IMR-90 (cell line): ENCODE data around the gene DAP3. TPM values are rescaled to one million over a fixed set of nuclear protein-coding genes. Genes with fewer than 3 reads are reported as not detected.

Experiments used
- ATAC-seq: fragments of 200-7000 bp; cut with Tn5 transposase; 2 replicates; pipeline ENCODE4 v1.9.1; 2020; ENCODE audit warnings: low read depth, mild to moderate bottlenecking, moderate library complexity
- BruUV-seq: library from RNA; stranded (reverse); fragments of 400-500 nt; replicated peaks from 2 replicates; lab custom pipeline; 2021; lab: Mats Ljungman, UMichigan
- CTCF ChIA-PET: fragments of 300-600 bp; formaldehyde crosslinking; extraction: SDS; loops from one replicate; lab custom pipeline; 2021; ENCODE audit warnings: antibody characterized with exemption; lab: Yijun Ruan, JAX
- POLR2A ChIA-PET: fragments of 300-600 bp; sonication (Branson Sonifier 250); formaldehyde crosslinking; loops from one replicate; lab custom pipeline; 2022; ENCODE audit warnings: antibody characterized with exemption; ENCODE audit not compliant: unreplicated experiment; lab: Charles Lee
- DNase-seq: peaks from one replicate; pipeline ENCODE4 v3.0.0; 2013
- H2AFZ ChIP-seq: replicated peaks from 2 replicates; pipeline ENCODE3; 2013; ENCODE audit warnings: low read length, mild to moderate bottlenecking; ENCODE audit not compliant: poor library complexity
- H2AK5ac ChIP-seq: 2 replicates; pipeline ENCODE4 v1.6.1; 2013; ENCODE audit warnings: low read depth, low read length, inconsistent platforms
- H2AK9ac ChIP-seq: replicated peaks from 2 replicates; pipeline ENCODE3; 2013; ENCODE audit warnings: mild to moderate bottlenecking, low read depth, low read length, moderate library complexity; ENCODE audit not compliant: poor library complexity
- H2BK120ac ChIP-seq: 2 replicates; pipeline ENCODE4 v1.6.1; 2013; ENCODE audit warnings: low read depth, low read length, inconsistent platforms
- H2BK15ac ChIP-seq: 3 replicates; pipeline ENCODE4 v1.6.1; 2013; ENCODE audit warnings: low read depth, low read length, inconsistent platforms
- H2BK20ac ChIP-seq: 2 replicates; pipeline ENCODE4 v1.6.1; 2013; ENCODE audit warnings: low read depth, mild to moderate bottlenecking, inconsistent platforms, low read length, moderate library complexity
- H2BK5ac ChIP-seq: 2 replicates; pipeline ENCODE4 v1.6.1; 2013; ENCODE audit warnings: mild to moderate bottlenecking, low read depth, low read length, inconsistent platforms; ENCODE audit not compliant: poor library complexity, severe bottlenecking
- H3K14ac ChIP-seq: replicated peaks from 2 replicates; pipeline ENCODE4 v1.6.1; 2013; ENCODE audit warnings: low read depth, low read length, inconsistent platforms
- H3K18ac ChIP-seq: 2 replicates; pipeline ENCODE4 v1.6.1; 2013; ENCODE audit warnings: low read depth, low read length, control low read depth
- H3K23ac ChIP-seq: 2 replicates; pipeline ENCODE4 v1.6.1; 2013; ENCODE audit warnings: low read depth, low read length, inconsistent platforms
- H3K27ac ChIP-seq: 2 replicates; pipeline ENCODE4 v1.5.1; 2013; ENCODE audit warnings: mild to moderate bottlenecking, control low read depth, low read length; ENCODE audit not compliant: insufficient read depth
- H3K27me3 ChIP-seq: 2 replicates; pipeline ENCODE4 v1.6.1; 2013; ENCODE audit warnings: low read length; ENCODE audit not compliant: control insufficient read depth, insufficient read depth
- H3K36me3 ChIP-seq: 2 replicates; pipeline ENCODE4 v1.6.1; 2013; ENCODE audit warnings: low read length, mixed read lengths; ENCODE audit not compliant: control insufficient read depth, insufficient read depth
- H3K4ac ChIP-seq: 2 replicates; pipeline ENCODE4 v1.6.1; 2013; ENCODE audit warnings: low read depth, low read length, inconsistent platforms
- H3K4me1 ChIP-seq: 2 replicates; pipeline ENCODE4 v1.6.1; 2013; ENCODE audit warnings: low read length, mixed read lengths; ENCODE audit not compliant: control insufficient read depth, insufficient read depth
- H3K4me2 ChIP-seq: 2 replicates; pipeline ENCODE4 v1.6.1; 2013; ENCODE audit warnings: low read depth, mild to moderate bottlenecking, control low read depth, low read length, moderate library complexity
- H3K4me3 ChIP-seq: 2 replicates; pipeline ENCODE4 v1.5.1; 2013; ENCODE audit warnings: low read depth, mild to moderate bottlenecking, control low read depth, low read length, moderate library complexity; ENCODE audit not compliant: insufficient read depth
- H3K56ac ChIP-seq: 2 replicates; pipeline ENCODE4 v1.6.1; 2013; ENCODE audit warnings: low read length, inconsistent platforms; ENCODE audit not compliant: insufficient read depth; ENCODE audit errors: extremely low read depth
- H3K79me1 ChIP-seq, 2 experiments: 2 replicates each; pipeline ENCODE4 v1.6.1; 2013; ENCODE audit warnings: low read length in 2 of 2, inconsistent platforms in 1 of 2, low read depth in 1 of 2
- H3K9ac ChIP-seq: 2 replicates; pipeline ENCODE4 v1.6.1; 2013; ENCODE audit warnings: low read depth, low read length, control low read depth
- H3K9me1 ChIP-seq: 2 replicates; pipeline ENCODE4 v1.6.1; 2013; ENCODE audit warnings: low read length, inconsistent platforms; ENCODE audit not compliant: insufficient read depth
- H3K9me3 ChIP-seq: 2 replicates; pipeline ENCODE4 v1.6.1; 2013; ENCODE audit warnings: low read length; ENCODE audit not compliant: control insufficient read depth, insufficient read depth
- H4K20me1 ChIP-seq: 2 replicates; pipeline ENCODE4 v1.6.1; 2013; ENCODE audit warnings: low read length, inconsistent platforms; ENCODE audit not compliant: insufficient read depth
- H4K5ac ChIP-seq: 2 replicates; pipeline ENCODE4 v1.6.1; 2013; ENCODE audit warnings: mild to moderate bottlenecking, low read depth, low read length, control low read depth
- H4K8ac ChIP-seq, 2 experiments: 2 replicates each; pipeline ENCODE4 v1.6.1; 2013; ENCODE audit warnings: low read depth in 2 of 2, low read length in 2 of 2, control low read depth in 1 of 2, inconsistent platforms in 1 of 2
- H4K91ac ChIP-seq: 2 replicates; pipeline ENCODE4 v1.6.1; 2013; ENCODE audit warnings: low read depth, low read length, inconsistent platforms; ENCODE audit not compliant: insufficient read depth
- CEBPB ChIP-seq: IDR thresholded peaks from 2 replicates; pipeline ENCODE4 v1.6.1; 2012; ENCODE audit warnings: low read depth, low read length, improper control_type of control experiment
- FOS ChIP-seq: fragments of 150-350 bp; IDR thresholded peaks from 2 replicates; pipeline ENCODE4 v1.6.1; 2016; ENCODE audit warnings: low read depth, low read length
- MAFK ChIP-seq: IDR thresholded peaks from 2 replicates; pipeline ENCODE4 v1.6.1; 2012; ENCODE audit warnings: low read depth, low read length, improper control_type of control experiment
- RAD21 ChIP-seq: IDR thresholded peaks from 2 replicates; pipeline ENCODE4 v1.6.1; 2012; ENCODE audit warnings: low read length, improper control_type of control experiment
- SMC3 ChIP-seq: fragments of 150-350 bp; IDR thresholded peaks from 2 replicates; pipeline ENCODE4 v1.6.1; 2016; ENCODE audit warnings: low read depth, mild to moderate bottlenecking, antibody characterized with exemption, low read length, moderate library complexity
- WGBS, 2 experiments: methylation state at CpG; one replicate each; pipeline versions ENCODE4 v1.1.5 to v1.1.7; 2013; ENCODE audit warnings: missing lambda C conversion rate in 2 of 2; ENCODE audit not compliant: insufficient read length in 1 of 2; ENCODE audit errors: extremely low coverage in 2 of 2; 5-methylcytosine and 5-hydroxymethylcytosine counted together
- dilution Hi-C: fragments of 300-500 bp; cut with HindIII; formaldehyde crosslinking; loops from one replicate; pipeline ENCODE4 v1.14.3; 2018; ENCODE audit warnings: low sequenced_read_pairs; ENCODE audit not compliant: unreplicated experiment
- in situ Hi-C: fragments of 300-500 bp; cut with MboI; formaldehyde crosslinking; loops from 3 replicates; pipeline ENCODE4 v1.14.3; 2019; ENCODE audit warnings: low sequenced_read_pairs, inconsistent platforms, mixed read lengths
- intact Hi-C: fragments of 100-400 bp; cut with micrococcal nuclease; formaldehyde crosslinking; loops from 2 replicates; pipeline ENCODE4 v1.10.0; 2022
- polyA plus RNA-seq, 3 experiments: library from polyadenylated mRNA; depleted of rRNA; stranded (reverse); fragments of >200 nt; gene quantifications; 2 replicates each; pipeline ENCODE4 v1.2.3, GENCODE V29; 2012; ENCODE audit warnings: low replicate concordance in 1 of 3
- total RNA-seq: library from RNA; depleted of rRNA; stranded (reverse); fragments of >200 nt; gene quantifications from 2 replicates; pipeline ENCODE4 v1.2.3, GENCODE V29; 2012
- TF ChIP-seq, protein P1 (sequence below): conservative IDR thresholded peaks from 2 replicates; pipeline ENCODE4 v1.5.1; 2012; ENCODE audit warnings: mild to moderate bottlenecking, low read depth, low read length, improper control_type of control experiment

DAP3 gene
- total and polyA plus RNA-seq, 2 of the 4 experiments (the other 2 are of a cell fraction): 48.6 to 126 TPM

DNA sequence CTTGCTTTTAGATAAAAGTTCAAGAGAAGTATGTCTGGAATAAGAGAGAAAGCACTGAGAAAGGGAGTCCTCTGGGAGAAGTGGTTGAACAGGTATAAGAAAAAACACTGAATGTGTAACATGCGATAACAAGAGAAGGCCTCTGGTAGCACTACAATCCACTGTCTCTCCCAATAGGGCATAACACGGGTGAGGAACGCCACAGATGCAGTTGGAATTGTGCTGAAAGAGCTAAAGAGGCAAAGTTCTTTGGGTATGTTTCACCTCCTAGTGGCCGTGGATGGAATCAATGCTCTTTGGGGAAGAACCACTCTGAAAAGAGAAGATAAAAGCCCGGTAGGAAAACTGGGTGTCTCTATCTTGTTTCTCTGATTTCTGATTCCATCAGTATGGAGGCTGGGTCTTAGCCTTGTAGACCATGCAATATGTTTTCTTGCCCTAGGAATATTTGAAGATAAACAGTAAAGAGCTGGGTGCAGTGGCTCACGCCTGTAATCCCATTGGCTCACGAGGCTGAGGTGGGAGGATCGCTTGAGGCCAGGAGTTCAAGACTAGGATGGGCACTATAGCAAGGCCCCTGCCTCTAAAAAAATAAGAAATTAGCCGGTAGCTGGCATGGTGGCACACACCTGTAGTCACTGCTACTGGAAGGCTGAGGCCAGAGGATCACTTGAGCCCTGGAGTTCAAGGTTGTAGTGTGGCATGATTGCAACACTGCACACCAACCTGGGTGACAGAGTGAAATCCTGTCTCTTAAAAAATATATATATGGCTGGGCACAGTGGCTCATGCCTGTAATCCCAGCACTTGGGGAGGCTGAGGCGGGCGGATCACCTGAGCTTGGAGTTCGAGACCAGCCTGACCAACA, 40.4 kb downstream of the DAP3 start:
- Histone ChIP-seq H3K27ac (no peak overlapping the region), H3K9me1 (no peaks in the 10 kb centered on the region), H3K23ac (no peak overlapping the region), H2AK9ac (no peak overlapping the region), H4K91ac (no peak overlapping the region), H3K4ac (no peak overlapping the region), H3K4me2 (no peak overlapping the region), H3K36me3 (peaks cover 32% of the 10 kb centered on the region), H4K5ac (no peak overlapping the region), H3K9ac (no peak overlapping the region), H3K9me3 (no peaks in the 10 kb centered on the region), H4K20me1 (no peaks in the 10 kb centered on the region), H2AFZ (no peak overlapping the region), H2AK5ac (no peak overlapping the region), H2BK120ac (no peak overlapping the region), H3K18ac (no peak overlapping the region), H3K56ac (no peak overlapping the region), H3K4me3 (no peak overlapping the region), H2BK5ac (no peak overlapping the region), H3K79me1 (peaks cover 3 to 7% of the 10 kb centered on the region in 2 experiments; a peak in 2 of 4 replicates), H4K8ac (no peak overlapping the region), H2BK15ac (no peak overlapping the region), H3K27me3 (no peaks in the 10 kb centered on the region), H3K4me1 (no peaks in the 10 kb centered on the region), H3K14ac (no peak overlapping the region), H2BK20ac (no peak overlapping the region)
- intact Hi-C loops (loop anchor here (5.0 kb wide), 1 partner anchor 47 kb away; no protein-coding TSS in a partner anchor), dilution Hi-C loops (no loop called here), in situ Hi-C loops (no loop called here)
- ATAC-seq: peak; percentile 96
- ChIA-PET POLR2A (interaction anchor here (0.6 kb wide), 1 partner anchor 570 kb away, joined by 15 read pairs; no protein-coding TSS in a partner anchor), CTCF (interaction anchor here (0.7 to 1.4 kb wide), 3 partner anchors 9 to 26 kb away, joined by 3 to 6 read pairs (median 4); no protein-coding TSS in a partner anchor)
- WGBS, 2 experiments: 79% methylated on average over 4 of the region's 12 CpGs; no CpG with 5 or more reads in 1 of the 2 experiments
- BruUV-seq: no TSS peak
- TF ChIP-seq CEBPB: 0 out of 2 replicates have a peak, but pooled peaks have one; percentile 1
- no peak for TF ChIP-seq FOS
- TF ChIP-seq, protein P1, sequence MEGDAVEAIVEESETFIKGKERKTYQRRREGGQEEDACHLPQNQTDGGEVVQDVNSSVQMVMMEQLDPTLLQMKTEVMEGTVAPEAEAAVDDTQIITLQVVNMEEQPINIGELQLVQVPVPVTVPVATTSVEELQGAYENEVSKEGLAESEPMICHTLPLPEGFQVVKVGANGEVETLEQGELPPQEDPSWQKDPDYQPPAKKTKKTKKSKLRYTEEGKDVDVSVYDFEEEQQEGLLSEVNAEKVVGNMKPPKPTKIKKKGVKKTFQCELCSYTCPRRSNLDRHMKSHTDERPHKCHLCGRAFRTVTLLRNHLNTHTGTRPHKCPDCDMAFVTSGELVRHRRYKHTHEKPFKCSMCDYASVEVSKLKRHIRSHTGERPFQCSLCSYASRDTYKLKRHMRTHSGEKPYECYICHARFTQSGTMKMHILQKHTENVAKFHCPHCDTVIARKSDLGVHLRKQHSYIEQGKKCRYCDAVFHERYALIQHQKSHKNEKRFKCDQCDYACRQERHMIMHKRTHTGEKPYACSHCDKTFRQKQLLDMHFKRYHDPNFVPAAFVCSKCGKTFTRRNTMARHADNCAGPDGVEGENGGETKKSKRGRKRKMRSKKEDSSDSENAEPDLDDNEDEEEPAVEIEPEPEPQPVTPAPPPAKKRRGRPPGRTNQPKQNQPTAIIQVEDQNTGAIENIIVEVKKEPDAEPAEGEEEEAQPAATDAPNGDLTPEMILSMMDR: peak; percentile 56
- TF ChIP-seq MAFK: no peak
- TF ChIP-seq SMC3: peak; percentile 44
- peak; percentile 59 for TF ChIP-seq RAD21
- peak; percentile 69 for DNase-seq
